Panc1 (cell line): ENCODE measurements around the gene ITGBL1. TPM values are rescaled to one million over a fixed set of nuclear protein-coding genes. Genes with fewer than 3 reads are reported as not detected.

Experiments
- ATAC-seq: fragments of 200-7000 bp; cut with Tn5 transposase; 2 replicates; pipeline ENCODE4 v1.9.1; 2020; ENCODE audit warnings: mild to moderate bottlenecking, moderate library complexity
- BruUV-seq: library from RNA; stranded (reverse); fragments of 400-500 nt; replicated peaks from 2 replicates; lab custom pipeline; 2021; lab: Mats Ljungman, UMichigan
- CTCF ChIA-PET: fragments of 300-600 bp; sonication (Branson Sonifier 250); formaldehyde crosslinking; loops from one replicate; lab custom pipeline; 2022; ENCODE audit warnings: antibody characterized with exemption; lab: Charles Lee
- POLR2A ChIA-PET: fragments of 300-600 bp; sonication (Branson Sonifier 250); formaldehyde crosslinking; loops from one replicate; lab custom pipeline; 2022; ENCODE audit warnings: antibody characterized with exemption; lab: Charles Lee
- DNase-seq: peaks from one replicate; pipeline ENCODE4 v3.0.0-alpha.2; 2010; ENCODE audit warnings: low read depth, low spot score
- H3K27ac ChIP-seq: 2 replicates; pipeline ENCODE4 v1.5.1; 2011; ENCODE audit warnings: mild to moderate bottlenecking, low read length, inconsistent platforms
- H3K27me3 ChIP-seq: fragments of 200-500 bp; sonication (Bioruptor generic); 2 replicates; pipeline ENCODE4 v1.6.0; 2014; ENCODE audit warnings: low read length, inconsistent platforms; ENCODE audit not compliant: control insufficient read depth, insufficient read depth
- H3K36me3 ChIP-seq: fragments of 200-500 bp; sonication (Bioruptor generic); 2 replicates; pipeline ENCODE4 v1.5.1; 2014; ENCODE audit warnings: inconsistent platforms, mild to moderate bottlenecking, low read length, moderate library complexity; ENCODE audit not compliant: control insufficient read depth, insufficient read depth
- H3K4me1 ChIP-seq: 2 replicates; pipeline ENCODE4 v1.5.1; 2011; ENCODE audit warnings: inconsistent platforms, mild to moderate bottlenecking, low read length, moderate library complexity; ENCODE audit not compliant: control insufficient read depth, insufficient read depth
- H3K4me3 ChIP-seq, 2 experiments: 2 replicates each; pipeline ENCODE4 v1.5.1; 2011 to 2012; ENCODE audit warnings: low read depth in 2 of 2, low read length in 2 of 2, mild to moderate bottlenecking in 2 of 2, inconsistent platforms in 1 of 2, moderate library complexity in 1 of 2
- H3K9me3 ChIP-seq: fragments of 200-500 bp; sonication (Bioruptor generic); 2 replicates; pipeline ENCODE4 v1.5.1; 2014; ENCODE audit warnings: low read depth, mild to moderate bottlenecking, inconsistent platforms, low read length, moderate library complexity; ENCODE audit not compliant: control insufficient read depth, insufficient read depth
- CTCF ChIP-seq: fragments of 450-650 bp; IDR thresholded peaks from 2 replicates; pipeline ENCODE4 v1.5.1; 2017; ENCODE audit warnings: mild to moderate bottlenecking
- POLR2AphosphoS5 ChIP-seq: IDR thresholded peaks from 2 replicates; pipeline ENCODE4 v1.6.1; 2012; ENCODE audit warnings: mild to moderate bottlenecking, low read depth, low read length, moderate library complexity
- SIN3A ChIP-seq: IDR thresholded peaks from 2 replicates; pipeline ENCODE4 v1.6.1; 2012; ENCODE audit warnings: low read depth, mild to moderate bottlenecking, low read length, moderate library complexity, borderline replicate concordance; ENCODE audit not compliant: insufficient read depth
- TCF7L2 ChIP-seq: IDR thresholded peaks from 2 replicates; pipeline ENCODE4 v1.6.1; 2011; ENCODE audit warnings: mild to moderate bottlenecking, low read depth, low read length, inconsistent platforms
- in situ Hi-C: cut with HindIII; loops from 2 replicates; pipeline ENCODE4 v1.10.0; 2016; ENCODE audit warnings: low sequenced_read_pairs, low pct_unique_long_range_greater_than_20kb
- intact Hi-C: fragments of 100-400 bp; cut with micrococcal nuclease; formaldehyde crosslinking; loops from one replicate; pipeline ENCODE4 v1.10.0; 2022; ENCODE audit not compliant: unreplicated experiment
- total RNA-seq: library from RNA; stranded (reverse); gene quantifications from one replicate; pipeline ENCODE4 v1.2.1, GENCODE V29; 2021; ENCODE audit not compliant: unreplicated experiment
- TF ChIP-seq, protein P1 (sequence below), 2 experiments: IDR thresholded peaks; 2 replicates each; pipeline ENCODE4 v1.6.1; 2011 to 2012; ENCODE audit warnings: low read depth in 2 of 2, control low read depth in 1 of 2, low read length in 1 of 2, mild to moderate bottlenecking in 1 of 2, moderate library complexity in 1 of 2; ENCODE audit not compliant: insufficient read depth in 1 of 2

Gene ITGBL1
- total RNA-seq, 1 experiment from 2014 or later, result 14.3 TPM

- POLR2A ChIA-PET, result no interaction called here
Observed at GRCh38 chr13:101717353-101717752, 264.9 kb downstream of the ITGBL1 start.

GRCh38 chr13:101718496-101718895 is 266.0 kb downstream of the ITGBL1 start:
- TF ChIP-seq, protein P1, sequence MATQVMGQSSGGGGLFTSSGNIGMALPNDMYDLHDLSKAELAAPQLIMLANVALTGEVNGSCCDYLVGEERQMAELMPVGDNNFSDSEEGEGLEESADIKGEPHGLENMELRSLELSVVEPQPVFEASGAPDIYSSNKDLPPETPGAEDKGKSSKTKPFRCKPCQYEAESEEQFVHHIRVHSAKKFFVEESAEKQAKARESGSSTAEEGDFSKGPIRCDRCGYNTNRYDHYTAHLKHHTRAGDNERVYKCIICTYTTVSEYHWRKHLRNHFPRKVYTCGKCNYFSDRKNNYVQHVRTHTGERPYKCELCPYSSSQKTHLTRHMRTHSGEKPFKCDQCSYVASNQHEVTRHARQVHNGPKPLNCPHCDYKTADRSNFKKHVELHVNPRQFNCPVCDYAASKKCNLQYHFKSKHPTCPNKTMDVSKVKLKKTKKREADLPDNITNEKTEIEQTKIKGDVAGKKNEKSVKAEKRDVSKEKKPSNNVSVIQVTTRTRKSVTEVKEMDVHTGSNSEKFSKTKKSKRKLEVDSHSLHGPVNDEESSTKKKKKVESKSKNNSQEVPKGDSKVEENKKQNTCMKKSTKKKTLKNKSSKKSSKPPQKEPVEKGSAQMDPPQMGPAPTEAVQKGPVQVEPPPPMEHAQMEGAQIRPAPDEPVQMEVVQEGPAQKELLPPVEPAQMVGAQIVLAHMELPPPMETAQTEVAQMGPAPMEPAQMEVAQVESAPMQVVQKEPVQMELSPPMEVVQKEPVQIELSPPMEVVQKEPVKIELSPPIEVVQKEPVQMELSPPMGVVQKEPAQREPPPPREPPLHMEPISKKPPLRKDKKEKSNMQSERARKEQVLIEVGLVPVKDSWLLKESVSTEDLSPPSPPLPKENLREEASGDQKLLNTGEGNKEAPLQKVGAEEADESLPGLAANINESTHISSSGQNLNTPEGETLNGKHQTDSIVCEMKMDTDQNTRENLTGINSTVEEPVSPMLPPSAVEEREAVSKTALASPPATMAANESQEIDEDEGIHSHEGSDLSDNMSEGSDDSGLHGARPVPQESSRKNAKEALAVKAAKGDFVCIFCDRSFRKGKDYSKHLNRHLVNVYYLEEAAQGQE (IDR thresholded peaks at IDR 0.05; ENCODE audit: insufficient read depth in 1 of 2, low read depth in 2 of 2, low read length in 1 of 2), result no peak
- no peak for TF ChIP-seq POLR2AphosphoS5
- TF ChIP-seq SIN3A, result no peak
- no peak for TF ChIP-seq CTCF
- no peak for TF ChIP-seq TCF7L2
- no peak for DNase-seq
- in situ Hi-C loops, result no loop called here
- H3K27me3 ChIP-seq, result no peaks in the 10 kb centered on the region
- no peak overlapping the region for H3K27ac ChIP-seq
- no peak overlapping the region for H3K4me3 ChIP-seq
- no peaks in the 10 kb centered on the region for H3K36me3 ChIP-seq
- no peak for ATAC-seq
- intact Hi-C loops, result no loop called here
- H3K4me1 ChIP-seq, result no peaks in the 10 kb centered on the region
- H3K9me3 ChIP-seq, result no peaks in the 10 kb centered on the region
- no TSS peak for BruUV-seq
- POLR2A ChIA-PET, result no interaction called here
- CTCF ChIA-PET, result no interaction called here

More at GRCh38 chr13:101717353-101717752, 264.9 kb downstream of the ITGBL1 start:
- Histone ChIP-seq H3K27me3 (no peaks in the 10 kb centered on the region), H3K9me3 (no peaks in the 10 kb centered on the region), H3K27ac (no peak overlapping the region), H3K4me1 (no peaks in the 10 kb centered on the region), H3K4me3 (no peak overlapping the region), H3K36me3 (no peaks in the 10 kb centered on the region)
- ATAC-seq (no peak), DNase-seq (no peak)
- in situ Hi-C loops, result no loop called here
- TF ChIP-seq POLR2AphosphoS5 (no peak), SIN3A (no peak), CTCF (no peak), TCF7L2 (no peak)
- TF ChIP-seq, protein P1 (IDR thresholded peaks at IDR 0.05; ENCODE audit: insufficient read depth in 1 of 2, low read depth in 2 of 2, low read length in 1 of 2), result no peak
- no TSS peak for BruUV-seq
- intact Hi-C loops, result no loop called here
- CTCF ChIA-PET, result no interaction called here
